ENCODE data around the gene LRRC72.
"Not testable (repeated sequence)": the region's sequence is repeated elsewhere in the genome, so short reads cannot be mapped to it uniquely, and the experiment has no call there.

The LRRC72 gene

GRCh38 chr7:16524332-16524731 is 2.3 kb upstream of the LRRC72 start:
- no peak overlapping the region for H3K4me3 ChIP-seq (replicated peaks; ENCODE audit: low read depth, low read length)
- TF ChIP-seq CTCF (IDR thresholded peaks at IDR 0.05; ENCODE audit: low read depth, low read length, missing control alignments), result no peak
- no peak for DNase-seq (ENCODE audit: extremely low read depth, low read depth)

GRCh38 chr7:16528520-16528919 is 1.9 kb downstream of the LRRC72 start:
- no peak overlapping the region for H3K4me3 ChIP-seq (replicated peaks; ENCODE audit: low read depth, low read length)
- TF ChIP-seq CTCF (IDR thresholded peaks at IDR 0.05; ENCODE audit: low read depth, low read length, missing control alignments), result no peak
- no peak for DNase-seq (ENCODE audit: extremely low read depth, low read depth)

- no peak overlapping the region for H3K4me3 ChIP-seq (replicated peaks; ENCODE audit: low read depth, low read length)
- TF ChIP-seq CTCF (IDR thresholded peaks at IDR 0.05; ENCODE audit: low read depth, low read length, missing control alignments), result no peak
- no peak for DNase-seq (ENCODE audit: extremely low read depth, low read depth)
Measured at GRCh38 chr7:16529697-16530096, 3.1 kb downstream of the LRRC72 start.

GRCh38 chr7:16531707-16532106 is 5.1 kb downstream of the LRRC72 start:
- DNase-seq (ENCODE audit: extremely low read depth, low read depth), result no peak
- H3K4me3 ChIP-seq (replicated peaks; ENCODE audit: low read depth, low read length), result no peak overlapping the region
- no peak for TF ChIP-seq CTCF (IDR thresholded peaks at IDR 0.05; ENCODE audit: low read depth, low read length, missing control alignments)

GRCh38 chr7:16532272-16532671 is 5.6 kb downstream of the LRRC72 start:
- H3K4me3 ChIP-seq (replicated peaks; ENCODE audit: low read depth, low read length), result no peak overlapping the region
- no peak for DNase-seq (ENCODE audit: extremely low read depth, low read depth)
- no peak for TF ChIP-seq CTCF (IDR thresholded peaks at IDR 0.05; ENCODE audit: low read depth, low read length, missing control alignments)

- no peak for DNase-seq (ENCODE audit: extremely low read depth, low read depth)
- TF ChIP-seq CTCF (IDR thresholded peaks at IDR 0.05; ENCODE audit: low read depth, low read length, missing control alignments), result no peak
- H3K4me3 ChIP-seq (replicated peaks; ENCODE audit: low read depth, low read length), result no peak overlapping the region
Measured at GRCh38 chr7:16535500-16535899, 8.9 kb downstream of the LRRC72 start.

- not testable (repeated sequence) for DNase-seq (ENCODE audit: extremely low read depth, low read depth); H3K4me3 ChIP-seq (replicated peaks; ENCODE audit: low read depth, low read length)
Measured at GRCh38 chr7:16540559-16540958, 13.9 kb downstream of the LRRC72 start.
